H7 (cell line): Measurements from ENCODE around the gene PSMA5. TPM values are rescaled to one million over a fixed set of nuclear protein-coding genes. Genes with fewer than 3 reads are reported as not detected.
"Not testable (repeated sequence)": the region's sequence is repeated elsewhere in the genome, so short reads cannot be mapped to it uniquely, and the experiment has no call there.

Experiments
- DNase-seq: peaks from one replicate; pipeline ENCODE4 v3.0.0; 2012
- H3K27me3 ChIP-seq: 2 replicates; pipeline ENCODE4 v1.6.0; 2011; ENCODE audit warnings: mild to moderate bottlenecking, low read length; ENCODE audit not compliant: control insufficient read depth, insufficient read depth
- H3K36me3 ChIP-seq: replicated peaks from 2 replicates; pipeline ENCODE4 v1.5.1; 2011; ENCODE audit warnings: low read length; ENCODE audit not compliant: control insufficient read depth, insufficient read depth
- H3K4me3 ChIP-seq: 2 replicates; pipeline ENCODE4 v1.5.1; 2011; ENCODE audit warnings: low read depth, mild to moderate bottlenecking, control low read depth, low read length, moderate library complexity; ENCODE audit not compliant: insufficient read depth
- total RNA-seq: library from RNA; depleted of rRNA; stranded (reverse); fragments of >200 nt; shearing (Covaris generic); gene quantifications from 2 replicates; pipeline ENCODE4 v1.2.3, GENCODE V29; 2014

The PSMA5 gene
- total RNA-seq, 1 experiment from 2014 or later = 141 TPM

GRCh38 chr1:109447524-109447923, 21.3 kb upstream of the PSMA5 start:
- no peaks in the 10 kb centered on the region for H3K36me3 ChIP-seq

GRCh38 chr1:109445949-109446695, 19.9 kb upstream of the PSMA5 start:
- not testable (repeated sequence) for H3K27me3 ChIP-seq, H3K4me3 ChIP-seq, H3K36me3 ChIP-seq, DNase-seq

More at GRCh38 chr1:109447524-109447923, 21.3 kb upstream of the PSMA5 start:
- no peak overlapping the region for H3K4me3 ChIP-seq
- DNase-seq = no peak
- H3K27me3 ChIP-seq = peaks cover 3% of the 10 kb centered on the region

GRCh38 chr1:109444346-109444745, 18.1 kb upstream of the PSMA5 start:
- Histone ChIP-seq H3K4me3 (no peak overlapping the region), H3K36me3 (no peaks in the 10 kb centered on the region), H3K27me3 (peaks cover 3% of the 10 kb centered on the region)
- DNase-seq = no peak

- no peak for DNase-seq
- H3K36me3 ChIP-seq = no peaks in the 10 kb centered on the region
Measured at GRCh38 chr1:109443476-109443875, 17.2 kb upstream of the PSMA5 start.

GRCh38 chr1:109441069-109441468, 14.8 kb upstream of the PSMA5 start:
- H3K27me3 ChIP-seq = peaks cover 3% of the 10 kb centered on the region
- no peak overlapping the region for H3K4me3 ChIP-seq

More at GRCh38 chr1:109443476-109443875, 17.2 kb upstream of the PSMA5 start:
- Histone ChIP-seq H3K4me3 (no peak overlapping the region), H3K27me3 (peaks cover 3% of the 10 kb centered on the region)

GRCh38 chr1:109438798-109439297, 12.6 kb upstream of the PSMA5 start:
- DNase-seq = no peak
- Histone ChIP-seq H3K36me3 (no peaks in the 10 kb centered on the region), H3K4me3 (no peak overlapping the region), H3K27me3 (peaks cover 2% of the 10 kb centered on the region; the same call in 1 of the 2 replicates)

More at GRCh38 chr1:109441069-109441468, 14.8 kb upstream of the PSMA5 start:
- H3K36me3 ChIP-seq = no peaks in the 10 kb centered on the region
- DNase-seq = no peak

GRCh38 chr1:109434484-109434883, 8.2 kb upstream of the PSMA5 start:
- Histone ChIP-seq H3K36me3 (no peaks in the 10 kb centered on the region), H3K4me3 (no peak overlapping the region), H3K27me3 (no peaks in the 10 kb centered on the region; the same call in 1 of the 2 replicates)
- no peak for DNase-seq

- H3K27me3 ChIP-seq = no peaks in the 10 kb centered on the region
- no peaks in the 10 kb centered on the region for H3K36me3 ChIP-seq
- no peak overlapping the region for H3K4me3 ChIP-seq
- no peak for DNase-seq
Measured at GRCh38 chr1:109433322-109433721, 7.1 kb upstream of the PSMA5 start.

- Histone ChIP-seq H3K4me3 (no peak overlapping the region), H3K27me3 (no peaks in the 10 kb centered on the region), H3K36me3 (no peaks in the 10 kb centered on the region)
- no peak for DNase-seq
Measured at GRCh38 chr1:109432336-109432735, 6.1 kb upstream of the PSMA5 start.

GRCh38 chr1:109427171-109427467, 871 bp upstream of the PSMA5 start:
- no peaks in the 10 kb centered on the region for H3K27me3 ChIP-seq

GRCh38 chr1:109425391-109426280, 612 bp downstream of the PSMA5 start:
- no peak for DNase-seq
- Histone ChIP-seq H3K4me3 (peak overlapping the region; percentile 99), H3K36me3 (peaks cover 7% of the 10 kb centered on the region), H3K27me3 (no peaks in the 10 kb centered on the region)

More at GRCh38 chr1:109427171-109427467, 871 bp upstream of the PSMA5 start:
- Histone ChIP-seq H3K36me3 (no peaks in the 10 kb centered on the region), H3K4me3 (peak overlapping the region; percentile 99)
- DNase-seq = no peak

GRCh38 chr1:109423498-109423897, 2.8 kb downstream of the PSMA5 start:
- Histone ChIP-seq H3K36me3 (peaks cover 9% of the 10 kb centered on the region), H3K4me3 (no peak overlapping the region), H3K27me3 (no peaks in the 10 kb centered on the region)
- DNase-seq = no peak

- no peak overlapping the region for H3K4me3 ChIP-seq
- H3K36me3 ChIP-seq = peaks cover 34% of the 10 kb centered on the region
- H3K27me3 ChIP-seq = no peaks in the 10 kb centered on the region
- DNase-seq = no peak
Measured at GRCh38 chr1:109412551-109412950, 13.7 kb downstream of the PSMA5 start.

- Histone ChIP-seq H3K36me3 (peaks cover 8% of the 10 kb centered on the region), H3K27me3 (no peaks in the 10 kb centered on the region), H3K4me3 (no peak overlapping the region)
- DNase-seq = no peak
Measured at GRCh38 chr1:109404838-109405237, 21.4 kb downstream of the PSMA5 start.

- Histone ChIP-seq H3K36me3 (peaks cover 5% of the 10 kb centered on the region), H3K4me3 (no peak overlapping the region), H3K27me3 (peaks cover under 1% of the 10 kb centered on the region; the same call in 1 of the 2 replicates)
- DNase-seq = no peak
Measured at GRCh38 chr1:109402025-109402424, 24.2 kb downstream of the PSMA5 start.
